22Rv1 (cell line): ENCODE data around the gene DEDD2.

Source experiments
- H3K27ac ChIP-seq: fragments of 450-650 bp; 2 replicates; pipeline ENCODE4 v1.5.1; 2017
- ZFX ChIP-seq: fragments of 450-650 bp; IDR thresholded peaks from 2 replicates; pipeline ENCODE4 v1.6.1; 2017; ENCODE audit warnings: antibody characterized with exemption, borderline replicate concordance
- TF ChIP-seq, protein P1 (sequence below): fragments of 450-650 bp; IDR thresholded peaks from 2 replicates; pipeline ENCODE4 v1.5.1; 2017; ENCODE audit warnings: mild to moderate bottlenecking

The DEDD2 gene

DNA sequence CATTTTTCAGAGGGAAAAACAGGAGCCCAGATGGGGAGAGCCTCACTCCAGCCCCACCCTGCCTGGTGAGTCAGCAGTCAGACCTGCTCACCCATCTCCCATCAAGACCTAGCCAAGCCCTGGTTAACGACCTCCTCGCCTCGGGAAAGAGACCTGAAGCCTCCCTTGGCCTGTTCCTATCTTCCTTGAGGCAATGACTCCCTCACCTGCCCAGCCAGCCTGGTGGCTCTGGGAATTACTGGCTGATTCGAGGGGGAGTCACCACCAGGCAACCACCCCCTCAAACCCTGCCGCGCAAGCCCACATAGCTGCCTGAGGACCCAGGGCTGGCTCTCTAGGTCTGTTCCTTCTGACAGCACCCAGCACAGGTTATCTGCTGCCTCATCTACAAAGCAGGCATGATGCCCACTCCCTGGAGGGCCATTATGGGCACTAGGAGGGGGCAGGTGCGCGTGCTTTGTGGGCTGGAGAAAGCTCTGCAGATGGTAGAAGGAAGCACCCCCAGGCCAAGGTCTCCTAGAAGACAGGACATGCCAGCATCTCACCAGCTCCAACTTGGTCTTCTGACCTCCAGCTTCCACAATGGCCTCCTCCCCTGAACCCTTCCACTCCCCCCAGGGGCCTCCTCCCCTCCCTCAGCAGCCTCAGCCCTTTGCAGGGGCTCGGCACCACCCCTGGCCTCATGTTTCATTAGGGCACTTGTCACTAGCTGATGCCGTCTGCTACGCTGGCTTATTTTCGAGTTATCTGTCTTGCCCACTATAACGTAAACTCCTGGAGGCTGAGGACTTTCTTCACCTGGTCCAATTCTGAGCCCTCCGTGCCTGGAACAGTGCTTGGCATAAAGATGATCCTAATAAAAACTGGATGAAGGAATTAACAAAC is 10.4 kb downstream of the DEDD2 start:
- H3K27ac ChIP-seq, result no peak overlapping the region
- no peak for TF ChIP-seq ZFX
- TF ChIP-seq, protein P1, sequence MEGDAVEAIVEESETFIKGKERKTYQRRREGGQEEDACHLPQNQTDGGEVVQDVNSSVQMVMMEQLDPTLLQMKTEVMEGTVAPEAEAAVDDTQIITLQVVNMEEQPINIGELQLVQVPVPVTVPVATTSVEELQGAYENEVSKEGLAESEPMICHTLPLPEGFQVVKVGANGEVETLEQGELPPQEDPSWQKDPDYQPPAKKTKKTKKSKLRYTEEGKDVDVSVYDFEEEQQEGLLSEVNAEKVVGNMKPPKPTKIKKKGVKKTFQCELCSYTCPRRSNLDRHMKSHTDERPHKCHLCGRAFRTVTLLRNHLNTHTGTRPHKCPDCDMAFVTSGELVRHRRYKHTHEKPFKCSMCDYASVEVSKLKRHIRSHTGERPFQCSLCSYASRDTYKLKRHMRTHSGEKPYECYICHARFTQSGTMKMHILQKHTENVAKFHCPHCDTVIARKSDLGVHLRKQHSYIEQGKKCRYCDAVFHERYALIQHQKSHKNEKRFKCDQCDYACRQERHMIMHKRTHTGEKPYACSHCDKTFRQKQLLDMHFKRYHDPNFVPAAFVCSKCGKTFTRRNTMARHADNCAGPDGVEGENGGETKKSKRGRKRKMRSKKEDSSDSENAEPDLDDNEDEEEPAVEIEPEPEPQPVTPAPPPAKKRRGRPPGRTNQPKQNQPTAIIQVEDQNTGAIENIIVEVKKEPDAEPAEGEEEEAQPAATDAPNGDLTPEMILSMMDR, result no peak

DNA sequence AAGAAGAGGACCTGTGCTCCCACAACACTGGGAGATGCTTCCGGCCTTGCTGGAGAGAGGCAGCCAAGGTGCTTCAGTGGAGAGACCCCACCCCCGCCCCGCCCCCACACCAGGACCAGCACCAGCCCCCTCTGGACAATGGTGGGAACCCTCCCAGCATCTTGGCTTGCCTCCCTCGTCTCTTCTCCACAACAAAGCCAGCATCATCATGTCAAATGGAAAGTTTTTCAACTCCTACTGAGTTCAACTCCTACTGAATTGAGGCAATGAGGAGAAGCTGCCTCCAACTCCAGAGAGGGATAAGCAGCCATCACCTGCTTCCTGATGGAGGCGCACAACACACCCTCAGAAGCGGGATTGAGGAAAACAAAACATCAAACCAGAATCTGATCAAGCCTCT is 12.8 kb downstream of the DEDD2 start:
- no peak overlapping the region for H3K27ac ChIP-seq
- no peak for TF ChIP-seq ZFX
- TF ChIP-seq, protein P1, result no peak

DNA sequence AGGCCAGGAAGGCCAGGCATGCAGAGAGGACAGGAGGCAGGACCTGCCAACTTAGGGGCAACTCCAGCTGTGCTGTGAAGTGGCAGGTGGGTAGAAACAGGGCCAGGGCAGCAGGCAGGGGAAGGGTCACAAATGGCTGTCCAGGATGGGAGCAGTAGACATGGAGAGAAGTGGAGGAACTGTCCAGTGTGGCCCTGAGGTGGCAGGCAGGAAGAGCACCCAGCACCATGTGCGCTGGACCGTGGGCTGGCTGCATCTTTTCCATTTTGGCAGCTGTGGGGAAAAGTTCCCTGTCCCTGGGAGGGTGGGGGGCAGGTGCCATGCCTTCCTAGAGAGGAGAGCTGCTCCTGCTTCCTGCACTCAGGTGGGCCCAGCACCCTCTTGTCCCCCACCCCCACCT is 13.8 kb downstream of the DEDD2 start:
- TF ChIP-seq ZFX, result no peak
- TF ChIP-seq, protein P1, result no peak
- H3K27ac ChIP-seq, result no peak overlapping the region

DNA sequence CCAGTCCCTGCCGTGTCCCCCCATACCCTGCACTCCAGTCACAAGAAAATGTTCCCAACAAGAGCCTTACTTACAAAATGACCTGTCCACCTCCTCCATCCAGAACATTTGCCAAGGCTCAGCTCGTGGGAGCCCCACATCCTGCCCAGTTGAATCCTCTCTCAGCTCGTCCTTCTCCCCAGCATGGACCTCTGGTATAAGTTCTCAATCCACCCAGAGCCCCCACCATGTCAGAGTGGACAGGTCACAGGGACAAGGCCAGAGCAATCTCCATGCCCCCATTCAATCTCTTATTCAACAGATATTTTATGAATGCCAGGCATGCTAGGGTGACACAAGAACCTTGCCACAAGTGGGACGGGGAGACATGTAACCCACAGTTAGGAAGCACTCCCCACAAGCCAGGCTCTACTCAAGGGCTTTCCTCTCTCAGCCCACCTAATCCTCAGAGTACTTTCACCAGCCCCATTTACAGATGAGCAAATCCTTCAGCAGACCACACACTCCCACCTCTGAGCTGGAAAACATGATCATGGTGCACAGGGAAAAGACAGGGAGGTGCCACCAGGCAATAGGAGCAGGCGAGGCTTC is 15.1 kb downstream of the DEDD2 start:
- H3K27ac ChIP-seq, result no peak overlapping the region
- TF ChIP-seq, protein P1, result no peak
- no peak for TF ChIP-seq ZFX

DNA sequence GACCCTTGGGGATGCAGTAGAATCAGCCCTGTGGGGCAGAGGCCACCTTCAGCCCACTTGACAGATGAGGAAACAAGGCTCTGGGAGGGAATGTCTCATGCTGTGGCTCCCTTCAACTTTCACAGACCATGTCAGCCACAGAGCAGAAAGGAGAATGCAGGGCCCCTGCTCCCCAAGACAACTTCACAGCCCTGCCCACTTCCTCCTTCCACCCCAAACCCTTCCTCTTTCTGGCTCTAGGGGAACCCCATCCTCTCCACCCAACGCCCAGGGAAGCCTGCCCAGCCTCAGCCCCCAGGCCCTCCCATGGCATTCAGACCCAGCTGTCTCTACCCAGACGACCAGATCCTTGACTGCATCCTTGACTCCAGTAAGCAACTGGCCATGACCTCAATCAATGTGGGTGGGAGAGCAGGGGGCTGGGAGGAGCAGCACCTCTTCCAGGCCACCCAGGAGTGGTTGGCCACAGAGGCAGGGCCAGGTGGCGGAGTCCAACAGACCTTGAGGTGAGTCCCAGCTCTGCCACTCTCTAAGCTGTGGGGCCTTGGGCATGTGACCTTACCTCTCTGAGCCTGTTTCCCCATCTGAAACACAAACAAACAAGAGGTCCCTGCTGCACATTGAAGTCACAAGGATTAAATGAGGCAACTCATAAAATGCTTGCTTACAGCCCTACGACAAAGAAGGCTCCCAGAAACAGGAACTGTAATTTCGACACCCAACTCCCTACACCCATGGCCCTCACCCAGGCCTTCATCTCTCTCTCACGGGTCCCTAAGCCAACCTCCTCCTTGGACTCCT is 15.8 kb downstream of the DEDD2 start:
- no peak for TF ChIP-seq ZFX
- H3K27ac ChIP-seq, result no peak overlapping the region

DNA sequence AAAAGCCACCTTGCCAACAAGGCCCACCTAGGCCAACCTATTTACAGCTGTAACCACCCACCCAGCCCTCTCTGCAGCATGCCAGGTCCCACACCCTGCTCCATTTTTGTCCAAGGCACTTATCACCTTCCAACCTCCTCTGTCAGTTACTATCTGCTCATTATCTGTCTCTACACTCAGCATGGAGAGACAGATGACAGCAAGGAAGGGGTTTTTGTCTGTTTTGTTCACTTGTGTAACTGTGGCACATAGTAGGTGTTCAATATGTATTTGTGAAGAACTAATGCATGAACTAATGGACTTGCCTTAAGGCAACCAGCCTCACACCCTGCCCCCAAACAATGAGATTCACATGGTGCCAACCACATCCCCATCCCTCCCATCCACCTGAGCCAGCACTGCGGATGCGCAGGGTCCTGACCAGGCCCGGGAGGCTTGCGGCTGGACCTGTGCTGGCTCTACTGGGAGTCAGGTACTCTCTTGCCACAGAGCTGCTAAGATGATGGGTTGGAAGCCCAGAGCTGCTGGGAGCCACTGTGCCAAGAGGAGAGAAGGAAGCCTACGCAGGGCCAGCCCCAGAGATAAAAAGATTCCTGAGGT is 17.3 kb downstream of the DEDD2 start:
- no peak for TF ChIP-seq ZFX
- TF ChIP-seq, protein P1, result no peak
- H3K27ac ChIP-seq, result no peak overlapping the region

DNA sequence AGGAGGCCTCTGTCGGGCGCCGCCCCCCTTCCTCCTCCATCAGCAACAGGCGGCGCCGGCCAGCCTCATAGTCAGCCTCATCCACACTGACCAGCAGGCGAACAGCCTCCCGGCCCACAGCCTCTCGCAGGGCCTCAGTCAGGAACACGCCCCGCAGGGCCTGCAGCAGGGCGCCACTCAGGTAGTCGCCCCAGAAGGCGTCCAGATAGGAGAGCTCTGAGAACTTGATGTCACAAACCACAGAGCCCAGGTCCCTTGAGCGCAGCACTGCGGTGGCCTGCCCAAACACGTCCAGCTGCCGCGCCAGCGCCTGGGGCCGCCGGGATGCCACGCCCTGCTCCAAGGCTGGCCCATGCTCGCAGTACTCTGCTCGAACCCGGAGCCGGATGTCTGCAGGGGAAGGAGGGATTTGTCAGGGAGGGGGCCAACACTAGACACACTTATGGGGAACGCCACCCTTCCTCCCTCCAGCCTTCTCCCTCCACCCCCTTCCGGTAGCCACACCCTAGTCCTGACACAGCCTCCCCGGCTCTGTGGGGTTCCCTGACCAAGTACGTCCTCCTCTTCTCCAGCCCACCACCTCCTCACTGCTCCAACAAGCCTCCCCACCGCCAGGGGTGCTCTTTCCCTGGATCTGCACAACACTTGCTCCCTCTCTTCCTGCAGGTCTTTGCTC is 17.9 kb downstream of the DEDD2 start:
- no peak overlapping the region for H3K27ac ChIP-seq
- no peak for TF ChIP-seq ZFX
- TF ChIP-seq, protein P1, result no peak; the same call in 1 of the 2 replicates
